HG02970 (cell line): ENCODE measurements around the gene GTPBP1.

ENCODE experiments used
- ATAC-seq: cut with Tn5 transposase; IDR thresholded peaks from one replicate; pipeline ENCODE4 v1.9.1; 2021; ENCODE audit warnings: mild to moderate bottlenecking, moderate library complexity, moderate number of reproducible peaks; ENCODE audit not compliant: unreplicated experiment, low FRiP score

The GTPBP1 gene

DNA sequence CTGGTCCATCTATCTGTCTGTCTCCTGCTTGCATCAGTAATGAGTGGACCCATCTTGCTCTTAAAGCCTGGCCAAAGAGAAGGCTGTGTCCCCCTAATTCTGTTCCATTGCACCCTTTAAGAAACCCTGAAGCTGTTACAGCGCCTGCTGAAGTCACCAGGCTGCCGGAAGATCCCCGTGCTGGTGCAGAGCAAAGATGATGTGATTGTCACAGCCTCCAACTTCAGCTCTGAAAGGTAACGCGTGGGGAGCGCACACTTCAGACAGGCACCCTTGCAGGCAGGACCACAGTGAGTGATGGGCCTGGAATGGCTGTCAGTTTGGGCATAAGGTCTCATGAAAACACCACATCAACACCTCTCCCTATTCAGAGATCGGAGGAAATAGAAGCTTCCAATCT is 18.4 kb downstream of the GTPBP1 start:
- ATAC-seq, result no peak

GRCh38 chr22:38724926-38725571 is 19.3 kb downstream of the GTPBP1 start:
- ATAC-seq, result no peak

- no peak for ATAC-seq
These were observed 20.3 kb downstream of the GTPBP1 start for GRCh38 chr22:38725900-38726655.

DNA sequence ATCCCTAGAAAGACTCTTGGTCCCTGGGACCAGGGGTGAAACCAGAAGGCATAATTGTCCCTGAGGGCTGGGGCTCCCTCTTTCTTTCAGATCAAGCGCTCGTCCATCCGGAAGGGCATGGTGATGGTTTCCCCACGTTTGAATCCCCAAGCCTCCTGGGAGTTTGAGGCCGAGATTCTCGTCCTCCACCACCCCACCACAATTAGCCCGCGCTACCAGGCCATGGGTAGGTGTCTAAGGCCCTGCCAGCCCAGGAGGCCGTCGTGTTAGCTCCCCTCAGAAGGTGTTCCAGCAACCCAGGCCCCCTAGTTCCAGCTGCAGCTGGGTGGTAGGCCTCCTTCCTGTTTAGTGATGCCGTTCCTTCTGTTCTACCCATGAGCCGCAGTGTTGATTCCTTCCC is 21.4 kb downstream of the GTPBP1 start:
- no peak for ATAC-seq

- ATAC-seq, result no peak
These were observed 22.0 kb downstream of the GTPBP1 start for GRCh38 chr22:38727530-38728451.

- ATAC-seq, result no peak
These were observed 23.4 kb downstream of the GTPBP1 start for GRCh38 chr22:38728871-38729796.

DNA sequence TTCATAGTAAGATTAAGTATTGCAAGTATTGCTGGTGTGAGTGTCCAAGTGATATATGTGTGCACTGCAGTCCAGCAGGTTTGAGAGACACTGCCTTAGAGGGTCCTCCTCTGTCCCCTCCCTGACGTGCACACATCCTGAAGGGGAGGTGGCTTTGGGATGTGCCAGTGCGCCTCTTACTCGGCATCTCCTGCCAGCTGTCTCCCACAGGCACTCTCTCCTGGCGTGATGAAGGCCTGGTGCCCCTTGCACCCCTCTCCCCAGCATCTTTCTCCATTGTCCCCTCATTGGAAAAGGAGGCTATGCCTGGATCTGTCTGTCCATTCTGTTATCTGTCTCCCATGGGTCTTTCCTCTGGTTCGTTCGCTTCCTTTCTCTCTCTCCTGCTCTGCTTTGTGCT is 24.2 kb downstream of the GTPBP1 start:
- ATAC-seq, result no peak

DNA sequence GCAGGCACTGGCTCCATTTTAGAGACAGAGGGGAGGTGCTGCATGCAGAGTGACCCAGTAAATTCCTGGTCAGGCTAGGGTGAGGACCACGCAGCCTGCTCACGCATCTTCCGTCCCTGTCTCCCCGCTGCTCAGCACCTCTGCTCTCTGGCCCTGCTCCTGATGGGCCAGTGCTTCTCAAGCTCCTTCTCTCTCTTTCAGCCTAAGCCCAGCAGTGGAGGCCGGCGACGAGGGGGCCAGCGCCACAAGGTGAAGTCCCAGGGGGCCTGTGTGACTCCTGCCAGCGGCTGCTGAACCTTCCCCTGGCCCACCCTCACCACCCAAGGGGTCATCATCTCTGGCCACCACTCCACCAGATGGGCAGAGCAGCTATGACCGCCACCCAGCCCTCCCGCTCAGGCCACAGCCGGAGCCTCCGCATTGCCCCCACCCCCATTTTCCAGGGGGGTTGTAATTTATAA is 24.7 kb downstream of the GTPBP1 start:
- no peak for ATAC-seq

DNA sequence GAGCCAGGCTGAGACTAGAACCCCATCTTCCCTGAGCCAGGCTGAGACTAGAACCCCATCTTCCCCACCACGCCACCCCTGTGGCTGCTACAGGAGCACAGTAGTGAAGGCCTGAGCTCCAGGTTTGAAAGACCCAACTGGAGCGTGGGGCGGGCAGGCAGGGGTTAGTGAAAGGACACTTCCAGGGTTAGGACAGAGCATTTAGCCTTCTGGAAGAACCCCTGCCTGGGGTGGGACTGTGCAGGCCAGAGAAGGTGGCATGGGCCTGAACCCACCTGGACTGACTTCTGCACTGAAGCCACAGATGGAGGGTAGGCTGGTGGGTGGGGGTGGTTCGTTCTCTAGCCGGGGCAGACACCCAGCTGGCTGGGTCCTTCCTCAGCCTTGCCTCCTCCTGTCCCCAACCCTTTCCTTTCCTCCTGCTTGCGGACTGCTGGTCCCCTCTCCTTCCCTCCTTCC is 26.0 kb downstream of the GTPBP1 start:
- no peak for ATAC-seq

GRCh38 chr22:38732251-38732815 is 26.6 kb downstream of the GTPBP1 start:
- no peak for ATAC-seq

DNA sequence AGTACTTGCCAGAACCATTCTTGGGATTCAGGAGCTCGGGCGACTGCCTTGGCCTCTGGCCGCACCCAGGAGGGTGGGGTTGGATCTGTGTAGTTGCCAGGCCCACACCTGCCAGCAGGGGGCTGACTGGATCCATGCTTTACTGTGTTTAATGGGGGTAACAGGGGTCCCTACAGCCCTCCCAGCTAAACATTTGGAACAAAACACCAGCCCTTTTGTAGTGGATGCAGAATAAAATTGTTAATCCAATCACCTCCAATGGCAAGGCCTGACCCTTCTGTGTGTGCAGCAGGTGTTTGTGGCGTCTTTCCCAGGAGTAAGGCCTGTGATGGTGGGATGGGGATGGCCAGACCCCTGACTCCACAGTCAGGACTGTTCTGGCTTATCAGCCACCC is 27.6 kb downstream of the GTPBP1 start:
- no peak for ATAC-seq

DNA sequence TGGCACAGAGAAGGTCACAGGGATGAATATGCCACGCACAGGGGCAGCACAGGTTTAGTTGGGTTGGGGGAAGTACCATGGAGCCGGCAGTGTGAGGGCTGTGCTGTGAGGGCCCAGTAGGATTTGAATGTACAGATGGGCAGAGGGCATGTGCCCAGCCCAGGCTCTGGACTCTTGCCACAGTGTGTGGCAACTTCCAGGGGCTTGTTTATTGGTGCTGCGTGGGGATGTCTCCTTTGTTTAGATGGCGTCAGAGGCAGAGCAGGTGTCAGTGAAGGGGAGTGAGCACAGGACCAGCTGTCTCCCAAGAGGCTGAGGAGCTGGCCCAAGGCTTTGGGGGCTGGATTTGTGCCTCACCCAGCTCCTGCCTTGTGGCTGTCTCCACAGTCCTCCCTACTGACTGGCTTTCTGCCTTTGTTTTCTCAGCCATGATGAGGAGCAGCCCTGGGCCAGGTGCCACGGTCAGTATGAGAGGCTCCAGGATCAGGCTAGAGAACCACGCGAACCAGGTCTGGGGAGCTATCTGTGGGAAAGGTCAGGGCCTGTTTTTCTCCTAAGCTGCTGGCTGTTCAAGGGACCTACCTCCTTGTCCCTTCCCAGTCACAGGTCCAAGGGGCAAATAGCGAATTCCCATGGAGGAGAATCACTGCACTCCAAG is 28.1 kb downstream of the GTPBP1 start:
- ATAC-seq, result no peak

DNA sequence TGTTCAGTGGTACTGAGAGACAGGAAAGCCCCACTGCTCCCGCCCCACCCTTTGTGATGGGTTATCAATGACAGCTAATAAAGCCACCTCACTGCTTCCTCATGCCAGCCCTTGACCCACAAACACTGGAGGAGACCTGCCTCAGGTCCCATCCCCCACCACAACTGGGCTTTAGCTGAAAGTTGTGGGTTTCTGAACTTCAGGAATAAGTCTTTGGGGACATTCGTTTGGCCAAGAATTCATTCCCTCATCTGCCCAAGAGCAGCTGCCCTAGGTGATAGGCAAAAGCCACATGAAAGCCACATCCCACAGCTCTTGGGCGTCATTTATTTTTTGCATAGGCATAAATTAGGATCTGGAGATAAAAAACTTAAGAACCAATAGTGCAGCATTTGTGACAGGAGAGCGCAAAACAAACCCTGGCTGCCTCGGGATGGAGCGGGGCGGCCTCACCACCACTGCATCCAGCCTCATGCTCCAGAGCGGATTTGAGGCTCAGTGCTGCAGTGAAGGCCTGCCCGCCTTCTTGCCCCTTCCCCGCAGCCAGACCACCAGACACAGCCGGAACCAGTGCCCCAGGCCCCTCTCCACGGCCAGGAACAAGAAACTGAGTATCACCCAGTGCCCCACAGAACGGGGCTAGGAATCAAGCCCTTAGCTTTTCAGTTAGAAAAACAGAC is 28.8 kb downstream of the GTPBP1 start:
- no peak for ATAC-seq

DNA sequence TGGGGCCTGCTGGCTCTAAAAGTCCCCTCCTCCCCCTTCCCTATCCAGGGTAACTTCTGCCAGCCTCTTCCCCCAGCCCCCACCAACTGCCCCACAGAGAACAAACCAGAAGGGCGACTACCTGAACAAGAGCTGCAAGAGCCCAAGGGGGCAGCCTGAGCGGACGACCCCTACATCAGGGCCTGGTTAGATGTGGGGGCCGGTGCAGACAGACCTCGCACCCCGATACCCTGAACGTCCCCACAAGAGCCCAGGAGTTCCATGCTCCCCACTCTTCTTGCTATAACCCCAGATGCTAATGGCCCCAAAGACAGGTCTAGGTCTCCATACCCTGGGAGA is 29.4 kb downstream of the GTPBP1 start:
- ATAC-seq, result no peak

- ATAC-seq, result no peak
These were observed 29.9 kb downstream of the GTPBP1 start for GRCh38 chr22:38735465-38736256.

DNA sequence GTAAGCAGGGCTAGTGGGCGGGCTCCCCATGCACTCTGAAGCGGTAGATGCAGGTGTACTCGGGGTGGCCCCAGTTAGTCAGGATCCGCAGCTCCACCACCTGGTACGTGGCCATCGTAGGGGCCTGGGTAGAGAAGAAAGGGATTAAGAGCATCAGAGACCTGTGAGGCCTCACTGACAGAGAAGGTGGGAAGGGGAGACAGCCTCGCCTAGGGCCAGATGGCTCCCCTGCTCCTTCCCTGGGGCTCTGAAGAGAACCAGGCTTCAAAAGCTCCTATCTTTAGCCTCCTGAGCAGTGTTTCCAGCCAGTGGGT is 30.5 kb downstream of the GTPBP1 start:
- no peak for ATAC-seq

- no peak for ATAC-seq
These were observed 31.7 kb downstream of the GTPBP1 start for GRCh38 chr22:38737302-38738060.
